HG03558 (cell line): ENCODE results near the gene FGF21.
"Not testable (repeated sequence)": the region's sequence is repeated elsewhere in the genome, so short reads cannot be mapped to it uniquely, and the experiment has no call there.

Source experiments
- ATAC-seq: cut with Tn5 transposase; IDR thresholded peaks from one replicate; pipeline ENCODE4 v1.9.1; 2021; ENCODE audit warnings: moderate number of reproducible peaks; ENCODE audit not compliant: unreplicated experiment; ENCODE audit errors: extremely low read depth

The FGF21 gene

GRCh38 chr19:48780631-48781391 lies 25.5 kb downstream of the FGF21 start:
- no peak for ATAC-seq

GRCh38 chr19:48784527-48784926 lies 29.2 kb downstream of the FGF21 start:
- no peak for ATAC-seq

GRCh38 chr19:48786422-48786821 lies 31.1 kb downstream of the FGF21 start:
- not testable (repeated sequence) for ATAC-seq

DNA sequence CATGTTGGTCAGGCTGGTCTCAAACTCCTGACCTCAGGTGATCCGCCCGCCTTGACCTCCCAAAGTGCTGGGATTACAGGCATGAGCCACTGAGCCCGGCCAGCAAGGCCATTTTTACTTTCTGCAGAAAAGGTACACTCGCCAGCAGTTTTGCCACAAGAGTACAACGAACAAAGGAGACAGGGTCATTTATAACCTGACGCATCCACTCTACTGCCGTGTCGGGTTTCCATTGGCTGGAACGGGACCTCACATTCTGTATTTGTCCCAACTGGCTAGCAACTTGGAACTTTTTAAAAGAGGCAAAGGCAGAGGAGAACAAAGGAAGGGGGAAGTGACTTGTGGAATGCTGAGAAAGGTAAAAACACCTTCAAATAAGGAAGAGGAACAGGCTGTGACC lies 32.0 kb downstream of the FGF21 start:
- ATAC-seq = not testable (repeated sequence)

- ATAC-seq = no peak
These were observed 37.9 kb downstream of the FGF21 start for GRCh38 chr19:48793271-48793670.

GRCh38 chr19:48794291-48794690 lies 39.0 kb downstream of the FGF21 start:
- no peak for ATAC-seq

- ATAC-seq = no peak
These were observed 39.8 kb downstream of the FGF21 start for GRCh38 chr19:48795055-48795684.

GRCh38 chr19:48795685-48796070 lies 40.4 kb downstream of the FGF21 start:
- ATAC-seq = no peak

GRCh38 chr19:48796298-48797083 lies 41.2 kb downstream of the FGF21 start:
- ATAC-seq = no peak

GRCh38 chr19:48797103-48797502 lies 41.8 kb downstream of the FGF21 start:
- ATAC-seq = no peak

DNA sequence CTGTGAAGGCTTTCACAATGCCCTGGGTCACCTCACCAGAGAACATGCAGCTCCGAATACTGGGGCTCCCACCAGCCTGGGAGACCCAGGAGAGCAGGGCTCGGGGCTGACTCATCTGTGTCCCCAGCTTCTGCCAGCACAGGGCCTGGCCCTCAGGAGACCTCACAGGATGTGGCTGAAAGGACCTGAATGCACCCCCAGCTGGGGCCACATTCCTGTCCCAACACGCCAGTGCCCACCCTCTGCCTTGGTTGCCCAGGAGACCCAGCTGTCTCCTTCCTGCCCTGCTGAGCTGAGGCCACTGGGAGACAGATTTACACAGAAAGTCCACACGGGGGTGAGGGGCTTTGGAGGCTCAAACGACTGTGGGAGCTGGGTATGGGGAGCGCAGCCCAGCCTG lies 43.6 kb downstream of the FGF21 start:
- ATAC-seq = no peak

GRCh38 chr19:48799358-48800300 lies 44.3 kb downstream of the FGF21 start:
- ATAC-seq = no peak

- no peak for ATAC-seq
These were observed 47.3 kb downstream of the FGF21 start for GRCh38 chr19:48802623-48803022.

DNA sequence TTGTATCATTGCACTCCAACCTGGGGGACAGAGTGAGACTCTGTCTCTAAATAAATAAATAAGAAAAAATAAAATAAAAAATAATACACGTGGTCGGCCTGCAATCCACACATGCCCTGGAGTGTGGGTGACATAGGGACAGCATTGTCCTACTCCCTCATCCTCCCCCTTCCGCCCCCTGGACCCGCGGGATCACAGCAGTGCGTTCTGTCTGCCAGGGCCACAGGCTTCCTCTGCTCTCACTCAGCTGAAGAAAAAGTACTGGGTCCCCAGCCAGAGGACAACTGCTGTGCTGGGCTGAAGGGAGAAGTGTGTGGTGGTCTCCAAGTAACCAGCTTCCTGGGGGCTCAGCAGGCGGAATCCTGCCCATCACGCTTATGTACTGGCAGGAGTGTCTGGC lies 49.2 kb downstream of the FGF21 start:
- no peak for ATAC-seq

- no peak for ATAC-seq
These were observed 50.1 kb downstream of the FGF21 start for GRCh38 chr19:48805452-48805851.

- ATAC-seq = no peak
These were observed 51.1 kb downstream of the FGF21 start for GRCh38 chr19:48806518-48806817.

- no peak for ATAC-seq
These were observed 51.7 kb downstream of the FGF21 start for GRCh38 chr19:48806818-48807589.

GRCh38 chr19:48807590-48808308 lies 52.4 kb downstream of the FGF21 start:
- ATAC-seq = no peak
